ENCODE results near the gene RDH14. TPM values are rescaled to one million over a fixed set of nuclear protein-coding genes. Genes with fewer than 3 reads are reported as not detected.

The RDH14 gene
- 21.7 TPM for total RNA-seq

- H3K4me1 ChIP-seq (ENCODE audit: insufficient read depth, low read length) = peaks cover 14% of the 10 kb centered on the region
- no peaks in the 10 kb centered on the region for H3K27me3 ChIP-seq (ENCODE audit: insufficient read depth, low read length)
- H3K4me3 ChIP-seq (ENCODE audit: low read length) = peak within 1 kb of the TSS; percentile 70
- H3K9me3 ChIP-seq (ENCODE audit: low read depth, low read length) = peaks cover 8% of the 10 kb centered on the region
These were observed at the start of gene RDH14 for GRCh38 chr2:18560031-18560796. RDH14 (minus strand) TSS chr2:18560653; CDS start chr2:18560572, 81 bp downstream.

GRCh38 chr2:18610090-18610489, 49.6 kb upstream of the RDH14 start:
- Histone ChIP-seq H3K27me3 (ENCODE audit: insufficient read depth, low read length) (no peaks in the 10 kb centered on the region), H3K4me1 (ENCODE audit: insufficient read depth, low read length) (no peaks in the 10 kb centered on the region), H3K9me3 (ENCODE audit: low read depth, low read length) (no peaks in the 10 kb centered on the region), H3K4me3 (ENCODE audit: low read length) (no peak overlapping the region)

- Histone ChIP-seq H3K9me3 (ENCODE audit: low read depth, low read length) (no peaks in the 10 kb centered on the region), H3K4me1 (ENCODE audit: insufficient read depth, low read length) (no peaks in the 10 kb centered on the region), H3K4me3 (ENCODE audit: low read length) (no peak overlapping the region), H3K27me3 (ENCODE audit: insufficient read depth, low read length) (no peaks in the 10 kb centered on the region)
These were observed 44.7 kb upstream of the RDH14 start for GRCh38 chr2:18605115-18605514.

- Histone ChIP-seq H3K9me3 (ENCODE audit: low read depth, low read length) (no peaks in the 10 kb centered on the region), H3K27me3 (ENCODE audit: insufficient read depth, low read length) (no peaks in the 10 kb centered on the region)
These were observed 44.1 kb upstream of the RDH14 start for GRCh38 chr2:18604531-18604885.

GRCh38 chr2:18603854-18604530, 43.5 kb upstream of the RDH14 start:
- no peaks in the 10 kb centered on the region for H3K4me1 ChIP-seq (ENCODE audit: insufficient read depth, low read length)
- H3K4me3 ChIP-seq (ENCODE audit: low read length) = no peak overlapping the region
- no peaks in the 10 kb centered on the region for H3K27me3 ChIP-seq (ENCODE audit: insufficient read depth, low read length)
- no peaks in the 10 kb centered on the region for H3K9me3 ChIP-seq (ENCODE audit: low read depth, low read length)

More at GRCh38 chr2:18604531-18604885, 44.1 kb upstream of the RDH14 start:
- Histone ChIP-seq H3K4me3 (ENCODE audit: low read length) (no peak overlapping the region), H3K4me1 (ENCODE audit: insufficient read depth, low read length) (no peaks in the 10 kb centered on the region)

GRCh38 chr2:18602298-18602697, 41.8 kb upstream of the RDH14 start:
- Histone ChIP-seq H3K4me1 (ENCODE audit: insufficient read depth, low read length) (no peaks in the 10 kb centered on the region), H3K27me3 (ENCODE audit: insufficient read depth, low read length) (no peaks in the 10 kb centered on the region), H3K4me3 (ENCODE audit: low read length) (no peak overlapping the region), H3K9me3 (ENCODE audit: low read depth, low read length) (no peaks in the 10 kb centered on the region)

GRCh38 chr2:18600255-18600613, 39.8 kb upstream of the RDH14 start:
- Histone ChIP-seq H3K4me1 (ENCODE audit: insufficient read depth, low read length) (no peaks in the 10 kb centered on the region), H3K4me3 (ENCODE audit: low read length) (no peak overlapping the region), H3K27me3 (ENCODE audit: insufficient read depth, low read length) (no peaks in the 10 kb centered on the region), H3K9me3 (ENCODE audit: low read depth, low read length) (no peaks in the 10 kb centered on the region)

- H3K27me3 ChIP-seq (ENCODE audit: insufficient read depth, low read length) = no peaks in the 10 kb centered on the region
These were observed 39.2 kb upstream of the RDH14 start for GRCh38 chr2:18599509-18600254.

GRCh38 chr2:18598848-18599484, 38.5 kb upstream of the RDH14 start:
- Histone ChIP-seq H3K27me3 (ENCODE audit: insufficient read depth, low read length) (no peaks in the 10 kb centered on the region), H3K9me3 (ENCODE audit: low read depth, low read length) (no peaks in the 10 kb centered on the region), H3K4me1 (ENCODE audit: insufficient read depth, low read length) (no peaks in the 10 kb centered on the region), H3K4me3 (ENCODE audit: low read length) (no peak overlapping the region)

More at GRCh38 chr2:18599509-18600254, 39.2 kb upstream of the RDH14 start:
- no peak overlapping the region for H3K4me3 ChIP-seq (ENCODE audit: low read length)
- H3K9me3 ChIP-seq (ENCODE audit: low read depth, low read length) = no peaks in the 10 kb centered on the region
- H3K4me1 ChIP-seq (ENCODE audit: insufficient read depth, low read length) = no peaks in the 10 kb centered on the region

- H3K9me3 ChIP-seq (ENCODE audit: low read depth, low read length) = no peaks in the 10 kb centered on the region
- no peaks in the 10 kb centered on the region for H3K27me3 ChIP-seq (ENCODE audit: insufficient read depth, low read length)
- no peaks in the 10 kb centered on the region for H3K4me1 ChIP-seq (ENCODE audit: insufficient read depth, low read length)
- no peak overlapping the region for H3K4me3 ChIP-seq (ENCODE audit: low read length)
These were observed 37.2 kb upstream of the RDH14 start for GRCh38 chr2:18597618-18598017.

GRCh38 chr2:18596993-18597392, 36.5 kb upstream of the RDH14 start:
- H3K9me3 ChIP-seq (ENCODE audit: low read depth, low read length) = no peaks in the 10 kb centered on the region
- no peaks in the 10 kb centered on the region for H3K4me1 ChIP-seq (ENCODE audit: insufficient read depth, low read length)
- no peaks in the 10 kb centered on the region for H3K27me3 ChIP-seq (ENCODE audit: insufficient read depth, low read length)
- no peak overlapping the region for H3K4me3 ChIP-seq (ENCODE audit: low read length)

GRCh38 chr2:18593496-18593895, 33.0 kb upstream of the RDH14 start:
- H3K4me1 ChIP-seq (ENCODE audit: insufficient read depth, low read length) = no peaks in the 10 kb centered on the region
- H3K4me3 ChIP-seq (ENCODE audit: low read length) = no peak overlapping the region
- H3K27me3 ChIP-seq (ENCODE audit: insufficient read depth, low read length) = no peaks in the 10 kb centered on the region
- H3K9me3 ChIP-seq (ENCODE audit: low read depth, low read length) = no peaks in the 10 kb centered on the region

- no peaks in the 10 kb centered on the region for H3K9me3 ChIP-seq (ENCODE audit: low read depth, low read length)
- no peaks in the 10 kb centered on the region for H3K27me3 ChIP-seq (ENCODE audit: insufficient read depth, low read length)
- no peaks in the 10 kb centered on the region for H3K4me1 ChIP-seq (ENCODE audit: insufficient read depth, low read length)
- H3K4me3 ChIP-seq (ENCODE audit: low read length) = no peak overlapping the region
These were observed 31.9 kb upstream of the RDH14 start for GRCh38 chr2:18592372-18592771.

GRCh38 chr2:18589354-18589753, 28.9 kb upstream of the RDH14 start, which contains the start of gene NT5C1B:
NT5C1B (minus strand) TSS chr2:18589569; CDS start chr2:18589468, 101 bp downstream.
- H3K27me3 ChIP-seq (ENCODE audit: insufficient read depth, low read length) = no peaks in the 10 kb centered on the region
- no peaks in the 10 kb centered on the region for H3K4me1 ChIP-seq (ENCODE audit: insufficient read depth, low read length)
- no peaks in the 10 kb centered on the region for H3K9me3 ChIP-seq (ENCODE audit: low read depth, low read length)
- no peak within 1 kb of the TSS for H3K4me3 ChIP-seq (ENCODE audit: low read length)

- Histone ChIP-seq H3K4me3 (ENCODE audit: low read length) (no peak overlapping the region), H3K27me3 (ENCODE audit: insufficient read depth, low read length) (no peaks in the 10 kb centered on the region), H3K4me1 (ENCODE audit: insufficient read depth, low read length) (no peaks in the 10 kb centered on the region), H3K9me3 (ENCODE audit: low read depth, low read length) (no peaks in the 10 kb centered on the region)
These were observed 28.3 kb upstream of the RDH14 start for GRCh38 chr2:18588802-18589201.

Measured in mononuclear cell (primary cell).